Activated CD4-positive, alpha-beta T cell treated with anti-CD3 and anti-CD28 coated beads for 36 hours (primary cell): ENCODE data around the gene CHAD. TPM values are rescaled to one million over a fixed set of nuclear protein-coding genes. Genes with fewer than 3 reads are reported as not detected.

Source experiments
- ATAC-seq: fragments of 200-7000 bp; cut with Tn5 transposase; one replicate; pipeline ENCODE4 v1.10.0; 2021; ENCODE audit warnings: mild to moderate bottlenecking, moderate library complexity
- CTCF ChIA-PET: fragments of 350-600 bp; sonication (Branson Sonifier 250); formaldehyde crosslinking; loops from one replicate; lab custom pipeline; 2021; ENCODE audit warnings: antibody characterized with exemption; lab: Charles Lee
- POLR2A ChIA-PET: fragments of 350-600 bp; sonication (Branson Sonifier 250); formaldehyde crosslinking; loops from one replicate; lab custom pipeline; 2021; ENCODE audit warnings: antibody characterized with exemption, inconsistent platforms; lab: Charles Lee
- DNase-seq: peaks from one replicate; pipeline ENCODE4 v3.0.0-alpha.2; 2020
- H3K27ac Mint-ChIP-seq: one replicate; pipeline ENCODE4 v1.8.0; 2021; ENCODE audit warnings: mixed read lengths
- H3K27me3 Mint-ChIP-seq: one replicate; pipeline ENCODE4 v1.8.0; 2021; ENCODE audit warnings: mixed read lengths
- H3K36me3 Mint-ChIP-seq: one replicate; pipeline ENCODE4 v1.8.0; 2021; ENCODE audit warnings: low read depth, mixed read lengths
- H3K4me1 Mint-ChIP-seq: one replicate; pipeline ENCODE4 v1.8.0; 2021; ENCODE audit warnings: mixed read lengths
- H3K4me3 Mint-ChIP-seq: one replicate; pipeline ENCODE4 v1.8.0; 2021; ENCODE audit warnings: mild to moderate bottlenecking, moderate library complexity, mixed read lengths
- H3K9me3 Mint-ChIP-seq: one replicate; pipeline ENCODE4 v1.8.0; 2021; ENCODE audit warnings: low read depth, mixed read lengths
- intact Hi-C, 2 experiments: fragments of 100-400 bp; cut with DNase I in 1 of 2; cut with micrococcal nuclease in 1 of 2; formaldehyde crosslinking; loops; one replicate each; pipeline versions ENCODE4 v1.14.2 to v1.15.1; 2022 to 2024; cut with DNase I, micrococcal nuclease
- total RNA-seq, 2 experiments: library from RNA; stranded (reverse); gene quantifications; one replicate each; pipeline ENCODE4 v1.2.3, GENCODE V29; 2021

CHAD gene
- total RNA-seq, 2 experiments from 2014 or later = not detected

- no peak overlapping the region for H3K4me3 Mint-ChIP-seq
- H3K9me3 Mint-ChIP-seq = no peaks in the 10 kb centered on the region
- no peaks in the 10 kb centered on the region for H3K36me3 Mint-ChIP-seq
- ATAC-seq = no peak
- peaks cover 24% of the 10 kb centered on the region for H3K4me1 Mint-ChIP-seq
- intact Hi-C loops = no loop called here
- peaks cover 2% of the 10 kb centered on the region for H3K27me3 Mint-ChIP-seq
- no peak overlapping the region for H3K27ac Mint-ChIP-seq
- ChIA-PET POLR2A (no interaction called here), CTCF (interaction anchor here (0.6 to 2.3 kb wide), 3 partner anchors 12 to 336 kb away, joined by 3 to 5 read pairs (median 3); no protein-coding TSS in a partner anchor)
- no peak for DNase-seq
Measured at GRCh38 chr17:50506298-50506697, 37.6 kb upstream of the CHAD start.

- POLR2A ChIA-PET = no interaction called here
- peaks cover 17% of the 10 kb centered on the region for H3K4me1 Mint-ChIP-seq
- no peaks in the 10 kb centered on the region for H3K36me3 Mint-ChIP-seq
- CTCF ChIA-PET = interaction anchor here (0.8 to 2.3 kb wide), 4 partner anchors 12 to 125 kb away, joined by 3 to 5 read pairs (median 4); no protein-coding TSS in a partner anchor
- H3K9me3 Mint-ChIP-seq = no peaks in the 10 kb centered on the region
- no peak overlapping the region for H3K4me3 Mint-ChIP-seq
- H3K27me3 Mint-ChIP-seq = peaks cover 2% of the 10 kb centered on the region
- intact Hi-C loops = no loop called here
- DNase-seq = no peak
- ATAC-seq = no peak
- H3K27ac Mint-ChIP-seq = no peak overlapping the region
Measured at GRCh38 chr17:50505591-50506130, 37.0 kb upstream of the CHAD start.

- ATAC-seq (no peak), DNase-seq (no peak)
- Mint-ChIP-seq H3K4me1 (peaks cover 5% of the 10 kb centered on the region), H3K9me3 (no peaks in the 10 kb centered on the region), H3K36me3 (no peaks in the 10 kb centered on the region), H3K27me3 (peaks cover 2% of the 10 kb centered on the region), H3K4me3 (no peak overlapping the region), H3K27ac (no peak overlapping the region)
- ChIA-PET CTCF (interaction anchor here (0.7 to 1.8 kb wide), 5 partner anchors 10 to 446 kb away, joined by 3 to 14 read pairs (median 3); partner anchors contain the start of gene RSAD1), POLR2A (no interaction called here)
- intact Hi-C loops = no loop called here
Measured at GRCh38 chr17:50502301-50502990, 33.8 kb upstream of the CHAD start.

- H3K27me3 Mint-ChIP-seq = peaks cover 2% of the 10 kb centered on the region
- H3K9me3 Mint-ChIP-seq = no peaks in the 10 kb centered on the region
- no peak overlapping the region for H3K27ac Mint-ChIP-seq
- H3K4me3 Mint-ChIP-seq = no peak overlapping the region
- POLR2A ChIA-PET = no interaction called here
- peaks cover 5% of the 10 kb centered on the region for H3K4me1 Mint-ChIP-seq
- intact Hi-C loops = no loop called here
- H3K36me3 Mint-ChIP-seq = no peaks in the 10 kb centered on the region
- CTCF ChIA-PET = interaction anchor here (0.9 to 1.8 kb wide), 9 partner anchors 8 to 226 kb away, joined by 3 to 14 read pairs (median 6); partner anchors contain the start of gene RSAD1
- DNase-seq (peak; percentile 61), ATAC-seq (peak; percentile 34)
Measured at GRCh38 chr17:50501054-50501453, 32.4 kb upstream of the CHAD start.

- ATAC-seq (no peak), DNase-seq (no peak)
- POLR2A ChIA-PET = no interaction called here
- Mint-ChIP-seq H3K9me3 (no peaks in the 10 kb centered on the region), H3K4me3 (no peak overlapping the region), H3K36me3 (no peaks in the 10 kb centered on the region), H3K27me3 (no peaks in the 10 kb centered on the region), H3K4me1 (peaks cover 5% of the 10 kb centered on the region), H3K27ac (no peak overlapping the region)
- intact Hi-C loops = loop anchor here in 1 of 2 experiments (2.0 kb wide), 1 partner anchor 17 kb away; no protein-coding TSS in a partner anchor
- CTCF ChIA-PET = no interaction called here
Measured at GRCh38 chr17:50499721-50500120, 31.0 kb upstream of the CHAD start.

- intact Hi-C loops = loop anchor here in 1 of 2 experiments (2.0 kb wide), 1 partner anchor 16 kb away; no protein-coding TSS in a partner anchor
- no peak for ATAC-seq
- no peaks in the 10 kb centered on the region for H3K27me3 Mint-ChIP-seq
- no peak for DNase-seq
- H3K36me3 Mint-ChIP-seq = no peaks in the 10 kb centered on the region
- H3K4me3 Mint-ChIP-seq = no peak overlapping the region
- peaks cover 5% of the 10 kb centered on the region for H3K4me1 Mint-ChIP-seq
- CTCF ChIA-PET = no interaction called here
- H3K27ac Mint-ChIP-seq = no peak overlapping the region
- no peaks in the 10 kb centered on the region for H3K9me3 Mint-ChIP-seq
- POLR2A ChIA-PET = no interaction called here
Measured at GRCh38 chr17:50499270-50499669, 30.6 kb upstream of the CHAD start.

GRCh38 chr17:50498021-50498874, 29.6 kb upstream of the CHAD start:
- Mint-ChIP-seq H3K27me3 (no peaks in the 10 kb centered on the region), H3K9me3 (no peaks in the 10 kb centered on the region), H3K27ac (no peak overlapping the region), H3K4me1 (no peaks in the 10 kb centered on the region), H3K4me3 (no peak overlapping the region), H3K36me3 (no peaks in the 10 kb centered on the region)
- ChIA-PET POLR2A (interaction anchor here (0.6 kb wide), 1 partner anchor 270 kb away, joined by 3 read pairs; no protein-coding TSS in a partner anchor), CTCF (interaction anchor here (0.7 kb wide), 1 partner anchor 15 kb away, joined by 3 read pairs; no protein-coding TSS in a partner anchor)
- intact Hi-C loops = loop anchor here in 1 of 2 experiments (2.0 kb wide), 1 partner anchor 15 kb away; no protein-coding TSS in a partner anchor
- ATAC-seq (no peak), DNase-seq (no peak)

GRCh38 chr17:50495918-50496317, 27.2 kb upstream of the CHAD start:
- intact Hi-C loops = no loop called here
- H3K27ac Mint-ChIP-seq = no peak overlapping the region
- ChIA-PET POLR2A (no interaction called here), CTCF (no interaction called here)
- H3K9me3 Mint-ChIP-seq = no peaks in the 10 kb centered on the region
- H3K27me3 Mint-ChIP-seq = no peaks in the 10 kb centered on the region
- no peak overlapping the region for H3K4me3 Mint-ChIP-seq
- no peak for ATAC-seq
- no peaks in the 10 kb centered on the region for H3K36me3 Mint-ChIP-seq
- no peaks in the 10 kb centered on the region for H3K4me1 Mint-ChIP-seq
- DNase-seq = no peak

- no peak for DNase-seq
- intact Hi-C loops = no loop called here
- CTCF ChIA-PET = no interaction called here
- no peaks in the 10 kb centered on the region for H3K36me3 Mint-ChIP-seq
- no peak overlapping the region for H3K27ac Mint-ChIP-seq
- no peaks in the 10 kb centered on the region for H3K27me3 Mint-ChIP-seq
- H3K4me1 Mint-ChIP-seq = no peaks in the 10 kb centered on the region
- no peaks in the 10 kb centered on the region for H3K9me3 Mint-ChIP-seq
- POLR2A ChIA-PET = no interaction called here
- no peak for ATAC-seq
- H3K4me3 Mint-ChIP-seq = no peak overlapping the region
Measured at GRCh38 chr17:50495217-50495823, 26.6 kb upstream of the CHAD start.

- Mint-ChIP-seq H3K36me3 (no peaks in the 10 kb centered on the region), H3K27ac (no peak overlapping the region), H3K4me3 (no peak overlapping the region), H3K4me1 (no peaks in the 10 kb centered on the region), H3K27me3 (no peaks in the 10 kb centered on the region), H3K9me3 (no peaks in the 10 kb centered on the region)
- CTCF ChIA-PET = interaction anchor here (0.6 to 2.6 kb wide), 5 partner anchors 8 to 195 kb away, joined by 3 to 9 read pairs (median 3); no protein-coding TSS in a partner anchor
- intact Hi-C loops = no loop called here
- no peak for DNase-seq
- POLR2A ChIA-PET = no interaction called here
- no peak for ATAC-seq
Measured at GRCh38 chr17:50493744-50494143, 25.1 kb upstream of the CHAD start.

- Mint-ChIP-seq H3K36me3 (no peaks in the 10 kb centered on the region), H3K27ac (no peak overlapping the region), H3K4me3 (no peak overlapping the region), H3K27me3 (no peaks in the 10 kb centered on the region), H3K9me3 (no peaks in the 10 kb centered on the region), H3K4me1 (peaks cover 10% of the 10 kb centered on the region)
- no peak for ATAC-seq
- ChIA-PET POLR2A (interaction anchor here (0.5 kb wide), 1 partner anchor 46 kb away, joined by 3 read pairs; no protein-coding TSS in a partner anchor), CTCF (interaction anchor here (1.3 to 2.6 kb wide), 2 partner anchors 10 to 28 kb away, joined by 3 to 9 read pairs; no protein-coding TSS in a partner anchor)
- DNase-seq = no peak
- intact Hi-C loops = no loop called here
Measured at GRCh38 chr17:50492214-50492613, 23.5 kb upstream of the CHAD start.
